Measurements from ENCODE around the gene MND1.
A peak's percentile ranks its signal among the peaks of the same experiment; 100 is the strongest.

The MND1 gene, protein sequence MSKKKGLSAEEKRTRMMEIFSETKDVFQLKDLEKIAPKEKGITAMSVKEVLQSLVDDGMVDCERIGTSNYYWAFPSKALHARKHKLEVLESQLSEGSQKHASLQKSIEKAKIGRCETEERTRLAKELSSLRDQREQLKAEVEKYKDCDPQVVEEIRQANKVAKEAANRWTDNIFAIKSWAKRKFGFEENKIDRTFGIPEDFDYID

DNA sequence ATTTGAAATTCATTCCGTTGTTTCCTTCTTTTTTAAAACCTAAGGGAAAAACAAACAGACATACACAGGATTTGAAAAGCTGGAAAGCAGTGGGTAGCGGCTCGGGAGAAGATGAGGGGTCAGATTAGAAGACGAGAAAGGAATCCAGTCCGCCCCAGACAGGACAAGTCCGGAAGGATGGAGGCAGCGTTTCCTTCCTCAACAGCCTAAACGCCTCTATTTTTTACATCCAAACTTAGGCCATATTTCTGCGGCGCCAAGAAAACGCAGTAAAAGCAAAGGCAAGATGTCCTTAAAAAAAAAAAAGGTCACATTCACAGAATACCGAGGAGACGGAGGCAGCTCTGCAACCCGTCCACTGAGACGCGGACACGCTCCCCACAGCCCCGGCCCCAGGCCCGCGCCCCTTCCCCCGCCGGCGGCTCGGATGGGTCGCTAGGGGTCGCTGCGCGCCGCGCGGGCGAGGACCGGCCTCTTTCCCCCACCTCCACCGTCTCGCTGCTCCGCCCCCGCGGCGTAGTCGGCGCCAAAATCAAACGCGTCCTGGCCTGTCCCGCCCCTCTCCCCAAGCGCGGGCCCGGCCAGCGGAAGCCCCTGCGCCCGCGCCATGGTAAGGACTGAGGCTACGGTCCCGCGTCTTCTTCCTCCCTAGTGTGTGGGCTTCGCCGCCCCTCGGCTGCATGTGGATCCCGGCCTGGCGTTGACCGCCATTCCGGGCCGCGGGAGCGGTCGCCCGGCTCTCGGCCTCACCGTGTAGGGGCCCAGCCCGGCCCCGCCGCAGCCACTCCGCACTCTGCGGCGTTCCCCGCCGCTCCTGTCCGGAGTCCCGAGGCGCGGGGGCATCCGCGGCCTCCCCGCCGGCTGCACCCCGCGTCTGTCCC lies at the start of gene MND1:
Gene MND1 (plus strand): TSS at position 558 of the 881 bp plus-strand sequence. CDS start 50 bp downstream, at position 608.
- no peak for FAIRE-seq

DNA sequence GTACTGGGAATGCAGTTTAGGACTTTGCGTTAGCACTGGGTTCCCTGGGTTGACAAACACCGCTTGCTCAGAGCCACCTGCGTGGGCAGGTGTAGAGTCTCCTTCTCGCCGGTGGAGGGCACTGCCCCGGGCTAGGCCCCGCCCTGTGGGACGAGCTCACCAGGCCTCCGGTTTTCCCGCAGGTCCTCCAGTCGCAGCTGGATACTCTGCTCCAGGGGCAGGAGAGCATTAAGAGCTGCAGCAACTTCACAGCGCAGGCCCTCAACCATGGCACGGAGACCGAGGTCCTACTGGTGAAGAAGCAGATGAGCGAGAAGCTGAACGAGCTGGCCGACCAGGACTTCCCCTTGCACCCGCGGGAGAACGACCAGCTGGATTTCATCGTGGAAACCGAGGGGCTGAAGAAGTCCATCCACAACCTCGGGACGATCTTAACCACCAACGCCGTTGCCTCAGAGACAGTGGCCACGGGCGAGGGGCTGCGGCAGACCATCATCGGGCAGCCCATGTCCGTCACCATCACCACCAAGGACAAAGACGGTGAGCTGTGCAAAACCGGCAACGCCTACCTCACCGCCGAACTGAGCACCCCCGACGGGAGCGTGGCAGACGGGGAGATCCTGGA lies 49.2 kb upstream of the MND1 start:
- no peak for FAIRE-seq

DNA sequence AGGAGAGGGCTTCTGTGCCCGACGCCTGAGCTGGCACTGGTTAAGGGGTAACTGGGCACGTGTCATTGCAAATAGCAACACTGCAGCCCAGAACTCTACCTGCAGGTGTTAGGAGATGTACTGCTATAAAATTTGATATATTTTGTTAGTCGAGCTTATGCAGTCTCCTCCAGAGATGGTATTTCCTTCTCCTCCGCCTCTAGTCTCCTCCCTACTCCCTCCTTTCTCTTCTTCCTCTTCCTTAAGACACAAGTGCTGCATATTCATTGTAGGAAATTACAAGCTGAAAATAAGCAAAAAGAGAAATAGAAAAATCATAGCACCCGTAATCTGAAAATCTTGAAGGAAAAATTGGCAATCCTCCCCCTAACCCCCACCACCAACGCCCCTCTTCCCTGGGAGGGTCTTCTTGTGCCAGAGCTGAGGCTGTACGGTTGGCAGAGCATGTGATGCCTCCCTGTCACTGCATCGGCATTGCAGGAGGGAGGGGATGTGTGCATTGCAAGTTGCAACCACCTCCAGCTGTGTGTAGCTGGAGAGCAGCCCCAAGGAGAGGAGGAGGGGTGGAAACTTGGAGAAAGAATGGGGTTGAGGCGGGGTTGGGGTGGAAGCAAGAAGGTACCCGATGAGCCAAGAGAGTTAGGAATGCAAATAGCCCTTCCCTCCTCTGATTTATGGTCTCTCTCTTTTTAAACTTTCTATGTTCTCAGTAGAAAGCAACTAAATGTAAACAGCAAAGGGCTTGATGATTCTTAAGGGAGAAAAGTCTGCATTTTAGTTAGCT lies 48.3 kb upstream of the MND1 start:
- FAIRE-seq: no peak

DNA sequence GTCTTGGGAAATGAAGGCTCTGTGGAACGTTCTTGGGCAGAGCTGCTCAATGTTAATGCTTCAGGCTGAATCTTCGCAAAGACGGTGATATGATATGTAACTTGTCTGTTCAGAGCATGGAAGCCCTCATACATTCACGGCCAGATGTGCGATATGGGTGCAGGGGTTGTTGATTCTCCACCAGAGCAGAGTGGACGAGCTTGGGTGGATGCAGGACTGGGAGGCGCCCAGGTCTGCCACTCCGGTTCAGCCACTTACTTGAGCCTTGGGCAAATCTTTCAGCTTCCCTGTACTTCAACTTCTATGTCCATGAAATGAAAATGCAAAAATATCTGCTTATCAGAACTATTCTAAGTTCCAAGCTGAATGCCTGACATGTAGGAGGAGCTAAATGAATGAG lies 47.4 kb upstream of the MND1 start:
- no peak for FAIRE-seq

DNA sequence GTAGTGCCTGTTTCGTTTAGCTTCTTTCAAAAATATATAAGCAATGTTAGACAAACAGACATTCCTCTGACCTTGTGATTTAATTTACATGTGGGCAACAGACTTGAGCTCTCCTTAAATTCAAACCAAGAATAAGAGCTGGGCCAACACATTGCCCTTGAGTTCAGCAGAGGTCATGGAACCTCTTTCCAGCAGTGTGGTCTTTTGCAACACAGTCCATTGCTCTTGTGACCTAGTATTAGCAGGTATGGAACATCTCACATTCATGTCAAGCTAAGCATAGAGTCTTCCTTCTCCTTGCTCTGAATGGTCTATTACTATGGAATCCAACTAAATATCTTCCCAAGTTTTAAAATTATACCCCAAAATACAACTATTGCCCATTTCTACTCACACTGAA lies 33.7 kb upstream of the MND1 start:
- no peak for FAIRE-seq

DNA sequence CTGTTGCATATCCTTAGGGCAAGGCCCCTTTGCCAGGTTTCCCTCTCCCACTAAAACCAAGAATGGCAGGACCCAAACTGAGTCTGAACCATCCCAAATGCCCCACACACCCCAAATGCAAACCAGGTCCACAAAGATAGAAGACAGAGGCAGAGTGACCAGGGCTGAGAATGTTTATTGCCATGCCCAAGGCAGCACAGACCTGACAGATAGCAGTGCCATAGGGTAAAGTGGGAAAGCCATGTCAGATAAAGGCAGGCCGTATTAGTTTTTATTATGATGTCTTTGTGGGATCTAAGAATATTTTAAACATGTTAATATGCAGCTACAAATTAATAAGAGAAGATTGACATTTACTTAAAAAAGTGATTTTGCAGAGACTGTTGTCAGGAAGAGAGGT lies 29.6 kb upstream of the MND1 start:
- no peak for FAIRE-seq

DNA sequence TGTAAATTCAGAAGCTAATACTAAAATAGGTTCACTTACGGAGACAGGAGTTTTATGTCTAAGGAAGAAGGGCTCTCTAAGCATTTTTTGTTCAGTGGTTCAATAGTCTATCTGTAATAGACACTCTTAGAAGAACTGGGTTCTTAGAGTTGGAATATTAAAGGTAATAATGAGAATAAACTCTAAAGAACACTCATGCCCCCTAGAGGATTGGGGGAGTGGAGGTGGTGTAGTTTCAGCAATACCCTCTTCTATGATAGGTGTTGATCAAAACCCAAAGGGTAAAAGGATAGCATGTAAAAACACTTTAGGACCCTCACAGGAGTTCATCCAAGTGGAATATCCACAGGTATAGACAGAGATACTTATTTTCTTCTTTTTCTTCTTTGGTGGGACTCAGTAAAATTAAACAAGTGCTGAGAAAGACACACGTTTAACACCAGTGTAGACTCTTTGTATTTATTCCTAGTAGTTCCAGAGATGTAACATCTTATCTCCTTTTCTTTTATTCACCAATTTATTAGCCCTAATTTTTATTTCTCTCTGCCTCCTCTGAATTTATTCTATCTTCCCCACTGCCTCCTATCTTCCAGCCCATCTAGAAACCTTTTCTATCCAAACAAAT lies 25.7 kb upstream of the MND1 start:
- peak; percentile 90 for FAIRE-seq

DNA sequence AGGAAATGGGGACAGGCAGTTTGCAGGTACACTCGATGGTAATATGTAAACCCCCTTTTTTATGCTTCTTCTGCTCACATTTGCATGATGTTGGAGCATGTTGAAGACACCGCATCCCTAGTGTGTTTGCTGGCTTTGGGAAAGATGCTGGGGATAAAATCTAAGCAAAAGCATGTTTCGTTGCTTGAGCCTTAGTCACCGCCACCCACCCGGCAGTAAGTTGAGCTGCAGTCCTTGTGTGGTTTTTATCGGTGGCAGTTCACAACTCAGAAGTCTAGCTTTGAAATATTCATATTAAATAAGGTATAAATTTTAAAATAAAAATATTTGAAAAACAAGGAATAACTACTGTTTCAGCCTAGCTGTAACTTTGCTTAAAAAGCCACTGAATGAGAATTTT lies 21.7 kb upstream of the MND1 start:
- FAIRE-seq: no peak

DNA sequence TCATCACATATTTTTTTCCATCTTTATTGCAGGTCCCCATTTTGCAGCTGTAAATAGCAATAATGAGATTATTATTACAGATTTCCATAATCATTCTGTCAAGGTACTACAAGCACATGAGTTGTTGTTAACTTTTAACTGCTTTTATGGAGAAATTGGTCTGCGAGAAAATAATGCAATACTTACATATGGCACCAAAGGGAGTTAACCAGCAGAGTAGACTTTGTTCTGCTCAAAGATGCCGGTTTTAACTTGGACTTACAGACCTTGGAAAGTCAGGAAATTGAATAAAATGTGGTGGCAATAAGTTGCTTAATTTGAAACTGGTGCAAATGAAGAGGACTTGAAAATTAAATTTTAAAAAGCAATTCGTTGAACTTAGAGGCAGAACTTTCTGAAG lies 20.4 kb upstream of the MND1 start:
- FAIRE-seq: no peak

DNA sequence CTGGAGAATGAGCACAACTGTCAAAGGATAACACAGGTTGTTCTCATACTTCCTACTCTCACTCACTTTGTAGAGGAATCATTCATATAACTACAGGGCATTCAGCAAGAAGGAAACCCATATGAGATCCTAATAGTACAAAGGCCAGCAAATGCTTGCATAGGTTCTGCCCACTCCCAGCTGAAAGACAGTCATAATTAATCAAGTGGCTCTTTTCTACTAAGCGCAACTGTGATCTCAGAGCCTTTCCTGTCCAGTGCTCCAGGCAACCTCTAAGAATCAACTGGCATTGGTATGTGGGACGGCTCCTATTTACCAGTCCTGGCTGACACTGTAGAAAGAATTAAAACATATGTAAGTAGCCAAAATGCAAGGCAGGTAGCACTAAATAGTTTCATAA lies 18.9 kb upstream of the MND1 start:
- no peak for FAIRE-seq

DNA sequence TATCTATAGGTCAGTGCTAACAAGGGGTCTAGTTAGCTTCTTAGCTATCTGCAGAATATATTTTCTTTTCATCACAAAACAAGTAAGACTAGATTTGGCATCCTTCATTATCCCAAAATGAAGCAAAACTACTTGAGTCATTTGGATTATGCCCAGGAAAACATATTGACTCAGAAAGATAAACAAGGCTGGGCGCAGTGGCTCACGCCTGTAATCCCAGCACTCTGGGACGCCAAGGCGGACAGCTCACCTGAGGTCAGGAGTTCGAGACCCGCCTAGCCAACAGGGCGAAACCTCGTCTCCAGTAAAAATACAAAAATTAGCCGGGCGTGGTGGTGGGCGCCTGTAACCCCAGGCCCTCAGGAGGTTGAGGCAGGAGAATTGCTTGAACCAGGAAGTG lies 18.0 kb upstream of the MND1 start:
- FAIRE-seq: no peak

DNA sequence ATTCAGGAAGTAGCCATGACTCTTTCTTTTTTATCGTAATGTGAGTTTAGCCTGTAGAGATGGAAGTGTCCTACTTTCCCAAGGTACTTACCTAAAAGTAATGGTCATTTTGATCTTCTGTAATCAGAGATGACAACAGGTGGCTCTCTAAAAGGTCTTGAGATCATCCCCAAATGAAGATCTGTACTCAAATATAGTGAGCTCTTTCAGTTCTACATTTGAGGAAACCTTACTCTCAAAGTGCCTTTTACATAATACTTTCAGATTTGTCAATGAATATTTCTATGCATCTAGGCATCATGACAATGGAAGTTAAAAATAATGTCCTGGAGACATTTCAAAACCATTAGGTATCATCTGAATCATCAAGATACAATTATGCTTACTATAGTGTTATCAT lies 17.2 kb upstream of the MND1 start:
- FAIRE-seq: no peak

DNA sequence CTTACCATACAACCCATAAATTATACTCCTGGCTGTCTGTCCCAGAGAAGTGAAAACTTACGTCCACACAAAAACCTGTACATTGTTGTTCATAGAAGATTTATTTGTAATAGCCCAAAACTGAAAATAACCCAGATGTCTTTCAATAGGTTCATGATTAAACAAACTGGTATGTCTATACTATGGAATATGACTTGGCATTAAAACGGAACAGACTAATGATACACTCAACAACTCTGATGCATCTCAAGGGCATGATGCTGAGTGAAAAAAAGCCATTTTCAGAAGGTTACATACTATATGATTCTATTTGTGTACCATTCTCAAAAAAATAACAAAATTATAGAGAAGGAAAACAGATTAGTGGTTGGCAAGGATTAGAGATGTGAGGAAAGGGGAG lies 11.6 kb upstream of the MND1 start:
- no peak for FAIRE-seq

DNA sequence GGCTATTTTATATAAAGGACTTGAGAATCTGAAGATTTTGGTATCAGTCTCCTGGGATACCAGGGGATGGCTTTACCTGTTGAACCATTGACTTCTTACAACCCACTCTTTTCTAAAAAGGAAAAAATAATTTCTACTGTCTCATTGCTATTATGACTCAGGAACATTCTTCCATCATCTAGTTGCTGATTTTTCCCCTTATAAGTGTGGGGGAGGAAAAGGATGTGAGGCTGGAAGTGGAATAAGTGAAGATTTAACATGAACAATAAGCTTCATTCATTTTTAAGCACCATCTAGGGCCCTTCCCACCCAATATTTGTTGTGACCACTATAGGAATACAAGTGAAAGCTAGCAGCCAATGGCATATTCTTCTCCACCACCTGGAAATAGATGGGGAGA lies 10.6 kb upstream of the MND1 start:
- FAIRE-seq: no peak

DNA sequence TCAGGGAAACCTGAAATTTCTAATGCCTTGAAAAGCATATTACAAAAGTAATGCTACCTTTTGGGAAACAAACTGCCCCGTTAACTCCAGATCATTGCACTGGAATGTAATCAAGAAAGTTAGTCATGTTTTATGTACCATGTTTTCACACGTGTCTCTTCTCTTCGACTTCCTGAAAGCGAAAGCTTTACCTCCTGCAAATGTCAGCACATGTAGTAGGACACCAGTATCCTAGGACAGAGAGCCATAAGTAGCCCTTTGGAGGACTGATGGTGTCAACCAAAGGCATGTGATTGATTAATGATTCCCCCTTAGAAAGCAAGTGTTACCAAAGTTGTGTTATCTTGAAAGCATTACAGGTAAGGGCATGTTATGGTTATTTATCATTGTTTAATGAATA lies 8.8 kb upstream of the MND1 start:
- no peak for FAIRE-seq

DNA sequence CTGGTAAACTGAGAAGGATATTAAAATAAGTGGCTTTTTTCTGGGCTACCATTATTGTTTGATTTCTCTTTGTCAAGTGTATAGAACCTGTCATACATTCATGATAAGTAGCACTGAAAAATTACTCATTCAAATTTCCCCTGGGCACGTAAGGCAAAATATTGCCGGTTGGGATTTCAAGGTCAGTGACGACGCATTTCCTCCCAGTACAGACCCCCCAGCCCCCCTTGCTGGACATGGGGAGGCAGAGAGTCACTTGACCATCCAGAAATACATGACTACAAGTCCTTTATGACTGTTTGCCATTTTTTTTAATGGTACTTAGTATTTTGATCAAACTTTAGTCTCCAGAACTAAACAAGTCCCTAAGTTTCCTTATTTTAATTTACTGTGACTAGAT lies 6.8 kb upstream of the MND1 start:
- FAIRE-seq: no peak

DNA sequence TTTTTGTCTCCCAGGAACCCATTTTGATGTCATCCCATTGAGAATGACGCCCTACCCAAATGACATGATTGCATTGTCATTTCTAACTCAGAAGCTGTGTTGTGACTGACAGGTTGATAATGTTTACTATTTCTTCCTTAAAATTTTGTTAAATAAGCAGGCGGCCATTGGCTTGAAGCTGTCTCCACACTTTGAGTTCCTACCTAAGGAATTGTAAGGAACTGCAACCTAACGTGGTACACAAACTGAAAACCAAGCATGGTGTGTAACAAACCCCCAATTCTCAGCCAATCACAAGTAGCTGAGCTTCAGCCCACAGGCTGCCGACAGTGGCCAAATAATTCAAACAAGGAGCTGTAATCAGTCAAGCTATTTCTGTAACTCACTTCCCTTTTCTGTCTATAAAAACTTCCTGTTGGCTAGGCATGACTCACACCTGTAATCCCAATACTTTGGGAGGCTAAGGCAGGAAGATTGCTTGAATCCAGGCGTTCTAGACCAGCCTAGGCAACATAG lies 2.9 kb upstream of the MND1 start:
- FAIRE-seq: no peak

DNA sequence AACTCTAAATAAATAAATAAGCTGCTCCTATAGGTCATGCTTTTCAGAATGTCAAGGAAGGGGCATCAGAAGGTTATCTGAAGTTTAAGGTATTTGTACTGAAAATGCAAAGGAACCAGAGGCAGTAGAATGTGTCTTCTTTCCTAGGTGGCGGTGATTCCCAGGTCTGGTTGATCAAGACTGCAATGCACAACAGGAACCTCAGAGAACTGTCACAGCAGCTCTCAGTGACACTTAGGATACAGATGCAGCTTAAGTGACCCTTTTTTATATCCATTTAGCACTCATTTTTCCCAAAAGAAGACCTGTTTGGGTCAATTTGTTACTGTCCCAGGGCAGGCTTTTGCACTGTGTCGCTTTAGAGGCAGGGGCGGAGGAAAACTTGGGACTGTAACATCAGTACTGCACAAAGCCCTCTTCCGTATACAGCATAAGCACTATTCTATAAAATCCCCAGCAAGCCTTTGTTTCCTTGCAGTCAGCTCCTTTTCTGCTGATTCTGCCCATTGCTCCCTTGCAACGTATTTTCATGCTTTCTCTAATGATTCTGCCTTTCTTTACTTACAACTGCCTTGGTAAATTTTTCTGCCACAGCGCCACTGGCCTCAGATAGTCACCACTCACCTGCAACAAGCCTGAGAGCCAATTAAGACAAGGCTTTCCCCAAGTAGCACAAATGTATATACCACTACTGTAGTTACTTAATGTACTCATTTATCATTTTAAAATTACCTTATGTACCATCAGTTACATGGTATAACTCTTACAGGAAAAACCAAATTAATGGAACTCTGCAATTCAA lies 1.5 kb upstream of the MND1 start:
- FAIRE-seq: no peak

DNA sequence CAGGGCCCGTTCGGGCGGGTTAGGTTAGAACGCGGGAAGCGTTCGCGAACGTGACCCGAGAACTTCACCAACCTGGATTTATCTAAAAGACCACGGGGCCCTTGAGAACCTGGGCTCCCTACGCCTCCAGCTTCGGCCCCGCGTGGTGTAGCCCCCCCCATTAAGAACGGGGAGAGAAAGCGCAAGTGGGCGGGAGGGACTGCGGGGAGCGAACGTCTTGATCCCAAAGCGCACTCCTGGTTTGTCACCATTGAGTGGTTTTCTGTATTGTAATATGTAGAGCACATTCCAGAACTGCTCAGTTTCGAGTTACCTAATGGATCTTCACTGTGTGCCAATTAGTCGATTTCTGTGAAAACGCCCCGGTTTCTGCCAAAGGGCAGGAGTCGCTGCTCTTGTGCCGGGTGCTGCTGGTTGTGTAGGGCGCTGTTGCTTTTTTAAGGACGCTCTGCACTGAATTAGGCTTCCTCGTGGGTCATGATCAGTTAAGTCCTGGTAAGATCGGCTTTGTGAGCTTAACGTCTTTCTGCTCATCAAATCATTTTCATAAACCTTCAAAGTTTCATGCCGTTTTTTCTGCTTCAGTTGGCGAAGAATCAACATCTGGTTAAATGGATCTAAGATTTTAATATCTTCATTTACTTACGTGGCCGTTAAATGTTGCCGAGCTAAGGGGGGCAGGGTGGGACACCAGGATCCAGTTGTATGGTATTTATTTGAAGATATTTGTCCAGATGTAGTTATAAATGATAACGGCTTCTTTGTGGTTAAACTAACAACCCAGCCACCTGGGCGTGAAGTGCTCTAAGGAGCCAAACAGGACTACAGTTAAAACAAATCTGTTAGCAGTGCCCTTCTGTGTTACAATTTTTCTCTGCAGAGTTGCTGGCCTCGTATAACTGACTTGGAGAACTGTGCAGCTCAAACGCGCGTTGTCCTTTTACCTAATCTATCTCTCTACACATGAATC lies 809 bp downstream of the MND1 start:
- FAIRE-seq: no peak

DNA sequence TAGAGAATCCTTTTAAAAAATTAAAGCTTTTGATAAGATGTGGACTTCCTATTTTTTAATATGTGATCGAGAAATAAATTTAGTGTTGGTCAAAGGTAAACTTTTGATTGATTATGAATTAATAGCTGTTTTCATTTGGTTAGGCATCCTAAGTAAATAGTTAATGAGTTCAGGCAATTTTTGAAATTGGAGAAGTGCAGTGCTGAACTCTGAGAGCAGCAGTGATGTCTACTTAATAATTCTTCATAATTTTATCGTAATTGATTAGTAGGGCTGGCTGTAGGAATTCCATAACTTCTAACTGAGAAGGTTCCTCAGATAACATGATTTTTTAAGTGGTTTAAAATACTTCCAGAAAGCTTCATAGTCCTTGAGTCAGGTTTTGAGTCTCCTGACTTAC lies 1.5 kb downstream of the MND1 start:
- FAIRE-seq: no peak

DNA sequence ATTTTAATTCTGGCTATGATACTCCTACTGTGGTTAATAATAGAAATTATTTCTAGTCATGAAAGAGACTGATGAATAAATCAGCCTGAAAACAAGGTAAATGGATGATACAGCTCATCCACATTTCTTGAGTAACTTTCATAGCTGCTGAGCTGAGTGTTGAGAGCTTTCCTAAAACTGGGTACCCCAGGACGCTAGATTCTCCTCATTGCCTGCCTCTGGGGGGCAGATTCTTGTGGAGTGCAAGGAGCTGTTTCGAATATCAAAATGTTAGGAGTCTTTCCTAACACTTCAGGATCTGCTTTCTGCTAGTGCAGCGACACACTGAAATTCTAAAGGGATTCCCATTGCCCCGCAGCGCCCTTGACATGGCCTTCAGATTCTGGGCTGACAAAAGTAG lies 2.1 kb downstream of the MND1 start:
- no peak for FAIRE-seq

All from islet of Langerhans (tissue), 1 donor.